ENCODE measurements around the gene PRTFDC1. TPM values are rescaled to one million over a fixed set of nuclear protein-coding genes. Genes with fewer than 3 reads are reported as not detected.
"Not testable (repeated sequence)": the region's sequence is repeated elsewhere in the genome, so short reads cannot be mapped to it uniquely, and the experiment has no call there.

Gene PRTFDC1
- 5.6 and 7.6 TPM in 2 replicates for total RNA-seq

DNA sequence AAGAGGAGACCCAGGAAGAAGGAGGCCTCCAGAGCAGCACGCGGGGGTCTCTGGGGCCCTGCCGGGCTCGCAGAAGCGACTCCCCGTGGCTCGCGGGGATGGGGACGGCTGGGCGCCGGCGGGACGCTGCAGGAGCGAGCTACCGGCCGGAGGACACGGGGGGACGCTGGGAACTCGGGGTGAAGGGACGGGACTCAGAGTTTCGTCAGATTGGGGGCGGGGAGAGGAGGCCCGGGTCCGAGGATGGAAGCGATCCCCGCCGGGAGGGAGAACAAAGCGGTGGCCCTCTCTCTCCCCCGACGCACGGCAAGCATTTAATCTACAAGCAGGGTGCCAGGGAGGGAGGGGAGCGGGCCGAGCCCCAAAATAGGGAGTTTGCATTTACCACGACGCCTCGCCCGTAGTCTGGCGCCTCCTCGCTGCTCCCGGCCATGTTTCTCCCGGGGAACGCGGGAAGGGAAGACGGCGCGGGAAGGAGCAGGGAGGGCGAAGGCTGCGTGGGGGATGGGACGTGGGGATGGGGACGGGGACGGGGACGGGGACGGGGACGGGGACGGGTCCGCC, at the start of gene PRTFDC1:
Gene PRTFDC1 (minus strand): TSS at position 464 of the 564 bp plus-strand sequence. CDS start 31 bp downstream, at position 433.
- peak; percentile 23 to 26 for DNase-seq (ENCODE audit: low read depth in 2 of 2)

GRCh38 chr10:24998044-24998443, 45.6 kb upstream of the PRTFDC1 start:
- DNase-seq (ENCODE audit: low read depth in 2 of 2), result no peak

DNA sequence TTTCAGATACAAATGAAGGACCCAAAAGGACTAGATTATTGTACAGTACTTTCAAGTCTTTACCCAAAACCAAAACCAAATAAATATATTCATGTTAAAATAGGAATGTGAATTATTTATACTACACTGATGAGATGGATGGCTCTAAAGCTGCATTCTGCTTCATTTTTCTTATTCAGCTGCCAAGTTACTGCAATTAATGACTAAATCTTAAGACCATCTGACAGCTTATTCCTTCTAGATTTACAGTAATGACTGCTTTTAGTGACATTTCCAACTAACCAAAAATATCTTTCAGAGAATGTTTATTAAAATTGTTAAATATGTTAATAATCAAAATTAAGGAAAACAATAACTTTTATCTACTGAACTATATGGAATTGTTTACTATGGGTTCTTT, 42.7 kb upstream of the PRTFDC1 start:
- DNase-seq (ENCODE audit: low read depth in 2 of 2), result no peak

DNA sequence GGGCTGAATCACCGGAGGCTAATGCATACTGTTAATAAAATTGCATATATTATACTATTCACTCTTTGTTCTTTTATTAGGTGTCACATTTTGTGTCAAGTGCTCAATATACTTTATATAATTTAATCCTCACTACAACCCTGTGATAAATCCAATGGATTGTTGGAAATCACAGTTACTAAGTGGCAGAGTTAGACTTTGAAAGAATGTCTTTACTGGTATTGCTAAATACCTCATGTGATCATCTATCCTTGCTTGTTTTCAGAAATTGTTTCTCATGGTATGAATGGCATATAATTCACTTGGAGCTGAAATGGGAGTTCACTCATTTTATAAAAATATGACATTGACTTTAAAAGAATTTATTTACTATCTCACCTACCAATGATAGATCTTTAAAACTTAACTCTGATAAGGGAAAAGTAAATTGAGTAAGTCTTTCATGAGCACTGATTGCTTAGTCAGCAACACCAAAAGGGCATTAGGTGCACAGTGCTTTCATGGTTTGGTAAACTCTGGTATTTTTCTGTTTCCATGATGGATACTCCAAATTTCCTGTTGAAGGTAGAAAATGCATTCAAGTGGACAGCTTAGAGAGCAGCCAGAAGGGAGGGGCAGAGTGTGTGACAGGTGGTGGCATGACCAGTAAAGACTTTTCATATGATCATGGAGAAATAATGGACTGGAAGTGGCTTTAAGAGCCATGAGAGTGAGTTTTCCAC, 41.0 kb upstream of the PRTFDC1 start:
- no peak for DNase-seq (ENCODE audit: low read depth in 2 of 2)

- DNase-seq (ENCODE audit: low read depth in 2 of 2), result peak in 1 of 2 donors; percentile 57
These were observed 40.2 kb upstream of the PRTFDC1 start for GRCh38 chr10:24992512-24993133.

DNA sequence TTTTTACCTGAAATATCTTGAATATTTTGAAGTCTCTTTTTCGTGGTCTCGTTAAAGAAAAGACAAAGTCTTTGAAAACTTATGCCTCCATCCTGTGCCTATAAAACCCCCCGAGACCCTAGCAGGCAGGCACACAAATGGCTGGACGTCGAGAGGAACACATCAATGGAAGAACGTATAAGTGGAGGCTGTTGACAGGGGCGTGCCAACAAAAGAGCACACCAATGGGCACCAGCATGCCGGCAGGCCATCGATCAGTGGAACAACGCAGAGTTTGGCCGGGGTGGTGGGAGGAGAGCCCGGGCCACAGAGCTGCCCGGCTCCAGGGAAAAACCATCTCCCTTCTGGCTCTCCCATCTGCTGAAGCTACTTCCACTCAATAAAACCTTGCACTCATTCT, 38.9 kb upstream of the PRTFDC1 start:
- DNase-seq (ENCODE audit: low read depth in 2 of 2), result no peak

DNA sequence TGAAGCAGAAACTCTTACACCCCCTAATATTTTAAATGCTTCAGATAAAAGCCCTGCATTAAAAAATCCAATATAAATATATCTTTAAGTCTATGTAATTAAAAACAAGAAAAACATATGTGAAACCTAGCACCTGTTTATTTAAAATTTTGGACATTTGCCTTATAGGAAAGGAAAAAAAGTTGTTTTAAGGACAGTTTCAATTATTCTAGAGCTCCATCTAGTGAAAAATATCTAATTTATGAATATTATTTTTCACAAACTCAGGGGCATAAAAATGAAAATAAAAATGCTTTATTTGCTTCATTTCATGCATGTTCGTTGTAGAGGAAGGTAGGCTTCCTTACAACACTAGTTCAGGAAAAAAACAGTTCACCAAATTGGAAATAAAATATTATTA, 37.5 kb upstream of the PRTFDC1 start:
- peak in 1 of 2 donors; percentile 26 for DNase-seq (ENCODE audit: low read depth in 2 of 2)

- DNase-seq (ENCODE audit: low read depth in 2 of 2), result peak; percentile 7 to 45
These were observed 36.6 kb upstream of the PRTFDC1 start for GRCh38 chr10:24988831-24989640.

DNA sequence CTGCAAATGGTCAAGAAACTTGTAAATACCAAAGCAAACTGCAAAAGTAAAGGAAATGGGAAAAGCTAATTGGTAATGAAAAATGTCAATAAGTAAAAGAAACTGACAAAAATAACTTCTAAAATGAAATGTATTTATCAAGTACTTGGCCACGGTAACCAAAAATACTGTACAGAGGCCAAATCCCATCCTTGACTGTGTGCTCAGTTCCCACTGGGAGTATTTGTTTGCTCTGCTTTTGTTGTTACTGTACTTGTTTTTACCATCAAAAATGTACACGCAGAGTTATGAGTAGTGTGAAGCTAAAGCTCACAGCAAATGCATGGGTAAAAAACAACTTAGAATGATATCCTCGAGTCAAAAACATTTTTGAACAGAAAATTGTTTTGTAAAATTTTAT, 32.5 kb upstream of the PRTFDC1 start:
- no peak for DNase-seq (ENCODE audit: low read depth in 2 of 2)

- DNase-seq (ENCODE audit: low read depth in 2 of 2), result no peak
These were observed 31.5 kb upstream of the PRTFDC1 start for GRCh38 chr10:24983946-24984345.

DNA sequence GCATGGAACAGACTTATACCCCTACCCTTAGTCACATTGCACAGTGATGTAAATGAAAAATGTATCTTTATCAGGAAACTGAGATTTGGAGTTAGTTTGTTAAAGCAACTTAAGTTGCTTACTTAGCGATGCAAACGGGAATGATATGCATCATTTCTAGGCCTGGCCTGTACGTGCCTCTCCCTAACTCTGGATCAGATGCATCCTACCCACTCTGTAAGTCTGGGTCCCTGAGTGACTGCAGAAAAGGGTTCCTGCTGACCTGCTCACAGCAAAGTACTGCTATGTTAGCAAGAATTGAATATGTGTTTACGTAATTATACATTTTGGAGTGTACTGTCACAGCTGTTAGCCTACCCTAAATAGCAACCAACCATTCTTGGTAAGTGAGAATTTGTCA, 30.7 kb upstream of the PRTFDC1 start:
- DNase-seq (ENCODE audit: low read depth in 2 of 2), result no peak

DNA sequence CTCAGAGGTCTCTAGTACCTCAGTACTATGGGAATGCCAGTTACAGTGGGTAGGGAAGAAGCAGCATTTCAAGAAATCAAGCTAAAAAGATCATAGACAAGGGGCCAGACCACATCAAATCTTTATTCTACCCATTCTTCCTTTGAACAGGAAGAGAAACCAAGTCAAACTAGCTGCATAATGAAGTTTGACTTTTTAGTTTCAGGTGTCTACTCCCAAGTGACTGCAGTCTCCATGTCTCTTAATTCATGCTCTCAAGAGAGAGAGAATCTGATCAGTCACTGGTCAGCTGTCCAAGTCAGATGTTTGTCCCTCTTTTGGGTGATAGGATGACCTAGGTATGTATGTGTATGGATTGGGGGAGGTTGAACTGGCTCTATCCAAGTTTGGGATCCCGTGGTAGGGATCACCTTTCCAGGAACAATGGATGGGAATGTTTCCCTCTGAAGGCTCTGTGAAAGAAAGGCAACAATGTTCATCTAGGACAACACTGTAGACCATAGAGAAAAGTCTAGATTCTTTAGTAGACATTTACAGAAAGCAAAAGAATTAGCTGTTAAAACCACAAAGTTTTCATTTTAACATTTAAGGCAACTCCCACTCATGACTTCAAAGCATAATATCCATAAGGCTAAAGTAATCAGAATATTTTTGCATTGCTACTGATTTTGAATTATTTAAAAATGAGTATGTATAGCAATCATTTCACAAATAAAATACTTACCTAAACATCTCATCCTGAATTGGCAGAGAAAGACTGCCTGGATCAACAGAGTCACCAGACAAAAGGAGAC, 30.1 kb upstream of the PRTFDC1 start:
- DNase-seq (ENCODE audit: low read depth in 2 of 2), result no peak

DNA sequence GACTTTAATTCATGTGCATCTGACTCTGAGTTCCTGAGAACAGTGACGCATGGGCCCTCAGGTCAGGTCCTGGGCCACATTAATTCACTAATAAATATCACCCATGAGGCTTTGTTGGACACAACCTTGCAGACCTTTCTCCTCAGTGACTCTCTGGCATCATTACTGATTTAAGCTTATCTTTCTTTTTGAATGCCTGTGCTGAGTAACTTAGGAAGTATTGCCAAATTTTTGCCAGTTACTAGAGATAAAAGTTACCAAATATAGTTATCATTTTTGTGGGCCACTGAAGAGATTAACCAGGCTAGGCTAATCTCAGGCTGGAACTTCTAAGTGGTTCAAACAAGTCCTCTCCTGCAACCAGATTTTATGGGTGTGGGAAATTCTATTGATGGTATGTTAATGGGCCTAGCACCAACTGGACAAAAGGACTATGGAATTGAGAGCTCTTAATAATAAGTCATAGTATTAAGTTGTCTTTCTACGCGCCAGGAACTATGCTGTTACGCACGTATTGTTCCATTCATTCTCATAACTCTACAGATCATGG, 28.8 kb upstream of the PRTFDC1 start:
- no peak for DNase-seq (ENCODE audit: low read depth in 2 of 2)

DNA sequence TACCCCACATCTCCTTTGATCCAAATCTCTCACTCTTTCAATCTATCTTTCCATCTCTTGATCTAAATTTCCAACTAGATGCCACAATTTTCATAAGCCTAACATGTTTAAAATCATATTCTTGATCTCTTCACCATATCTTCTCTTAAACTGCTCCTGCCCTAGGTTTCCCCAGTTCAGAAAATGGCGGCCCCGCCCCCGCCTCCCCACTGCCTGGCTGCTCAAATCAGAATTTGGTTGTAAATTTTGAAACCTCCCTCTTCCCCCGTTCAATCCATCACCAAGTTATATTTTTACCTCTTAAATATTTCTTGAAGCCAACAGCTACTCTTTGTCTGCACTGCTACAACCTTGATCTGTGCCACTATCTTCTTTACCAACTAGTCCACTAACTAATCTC, 27.3 kb upstream of the PRTFDC1 start:
- DNase-seq (ENCODE audit: low read depth in 2 of 2), result no peak

DNA sequence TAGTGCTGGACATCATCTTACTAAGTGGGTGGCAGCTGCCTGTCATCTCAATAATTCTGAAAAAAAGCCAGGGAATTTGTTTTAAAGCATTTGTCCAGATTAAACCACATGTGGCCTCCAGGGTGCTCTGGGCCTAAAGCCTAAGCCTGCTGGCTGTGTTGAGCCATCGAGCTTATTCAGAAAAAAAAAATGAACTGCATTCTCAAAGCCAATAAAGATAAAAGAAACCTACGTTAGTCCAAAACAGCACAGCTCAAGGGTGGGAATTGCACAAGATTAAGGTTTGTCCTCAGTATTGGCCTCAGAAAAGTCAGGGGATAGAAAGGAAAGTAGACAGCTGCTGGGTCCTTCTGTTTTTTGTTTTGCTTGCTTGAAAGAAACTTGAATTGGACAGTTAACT, 22.6 kb upstream of the PRTFDC1 start:
- DNase-seq (ENCODE audit: low read depth in 2 of 2), result no peak

GRCh38 chr10:24973163-24973562, 20.8 kb upstream of the PRTFDC1 start:
- DNase-seq (ENCODE audit: low read depth in 2 of 2), result no peak

GRCh38 chr10:24971374-24971773, 19.0 kb upstream of the PRTFDC1 start:
- DNase-seq (ENCODE audit: low read depth in 2 of 2), result peak in 1 of 2 donors; percentile 37

DNA sequence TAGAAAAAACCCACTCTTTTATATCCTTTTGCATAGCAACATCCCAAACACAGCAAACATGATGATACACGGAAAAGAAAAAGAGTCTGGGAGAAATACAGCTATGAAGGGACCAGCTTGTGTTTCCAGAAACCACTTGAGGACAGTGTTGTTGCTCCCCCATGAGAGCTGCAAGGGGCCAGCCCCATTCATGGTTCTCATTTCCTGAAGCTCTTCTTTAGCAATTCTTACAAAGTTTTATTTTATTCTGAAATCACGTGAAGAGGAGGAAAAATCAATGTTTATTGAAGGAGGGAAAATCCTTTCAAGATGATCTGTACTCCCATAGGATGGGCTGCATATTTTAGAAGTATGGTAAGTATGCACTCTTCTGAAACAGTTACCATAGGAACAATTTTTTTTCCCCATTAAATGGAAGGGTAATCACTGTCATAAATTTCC, 17.5 kb upstream of the PRTFDC1 start:
- DNase-seq (ENCODE audit: low read depth in 2 of 2), result no peak

DNA sequence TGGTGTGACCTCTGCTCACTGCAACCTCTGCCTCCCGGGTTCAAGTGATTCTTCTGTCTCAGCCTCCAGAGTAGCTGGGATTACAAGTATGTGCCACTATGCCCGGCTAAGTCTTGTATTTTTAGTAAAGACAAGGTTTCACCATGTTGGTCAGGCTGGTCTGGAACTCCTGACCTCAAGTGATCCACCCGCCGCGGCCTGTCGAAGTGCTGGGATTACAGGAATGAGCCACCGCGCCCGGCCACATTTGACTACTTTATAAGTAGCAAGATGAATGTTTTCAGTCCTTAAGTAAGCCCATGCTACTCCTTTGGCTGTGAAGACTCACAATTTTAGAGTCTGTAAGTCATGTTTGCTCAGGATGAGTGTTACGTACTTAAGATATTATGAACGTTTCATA, 16.5 kb upstream of the PRTFDC1 start:
- not testable (repeated sequence) for DNase-seq (ENCODE audit: low read depth in 2 of 2)

DNA sequence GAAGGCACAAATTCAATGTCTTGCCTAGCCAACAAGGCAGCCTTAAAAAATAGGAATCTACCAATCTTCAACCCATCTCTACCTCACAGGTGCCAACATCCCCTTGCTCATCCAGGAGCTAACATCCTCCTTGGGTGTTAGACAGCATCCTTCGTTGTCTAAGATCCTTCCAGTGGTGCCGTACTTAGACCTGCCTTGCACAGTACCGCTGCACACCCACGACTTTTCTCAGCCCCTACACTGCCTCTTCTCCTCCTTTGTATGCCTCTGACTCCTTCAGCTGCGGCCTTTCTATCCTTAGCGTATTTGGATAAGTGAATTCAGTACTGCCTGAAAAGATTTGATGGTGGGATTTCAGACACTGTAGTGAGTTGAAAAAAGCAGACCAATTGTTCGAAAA, 15.9 kb upstream of the PRTFDC1 start:
- DNase-seq (ENCODE audit: low read depth in 2 of 2), result no peak

- DNase-seq (ENCODE audit: low read depth in 2 of 2), result no peak
These were observed 14.6 kb upstream of the PRTFDC1 start for GRCh38 chr10:24966962-24967481.

Measured in lung microvascular endothelial cell (primary cell).